Tibial nerve (tissue), 4 donors: Measurements from ENCODE around the gene ELMO1. TPM values are rescaled to one million over a fixed set of nuclear protein-coding genes. Genes with fewer than 3 reads are reported as not detected.

Experiments
- DNase-seq, 2 donors: peaks; one replicate each; pipeline ENCODE4 v3.0.0-alpha.2; 2019; ENCODE audit warnings: low spot score in 2 of 2
- H3K27ac ChIP-seq, 4 donors: fragments of 200-600 bp; sonication (generic) in 3 of 4; one replicate each; pipeline ENCODE4 v1.5.1; 2017 to 2019; ENCODE audit warnings: mild to moderate bottlenecking in 1 of 4
- H3K27me3 ChIP-seq, 2 donors: fragments of 200-600 bp; sonication (generic) in 1 of 2; one replicate each; pipeline versions ENCODE4 v1.5.1 to v1.6.0; 2017 to 2019
- H3K36me3 ChIP-seq, 3 donors: fragments of 200-600 bp; sonication (generic); one replicate each; pipeline ENCODE4 v1.5.1; 2018 to 2019
- H3K4me1 ChIP-seq, 4 donors: fragments of 200-600 bp; sonication (generic) in 3 of 4; one replicate each; pipeline ENCODE4 v1.5.1; 2017 to 2019
- H3K4me3 ChIP-seq, 4 donors: fragments of 200-600 bp; sonication (generic) in 3 of 4; one replicate each; pipeline ENCODE4 v1.5.1; 2017 to 2019; ENCODE audit warnings: mild to moderate bottlenecking in 1 of 4, moderate library complexity in 1 of 4
- H3K9me3 ChIP-seq, 4 donors: fragments of 200-600 bp; sonication (generic) in 3 of 4; one replicate each; pipeline ENCODE4 v1.5.1; 2017 to 2019
- CTCF ChIP-seq, 5 experiments: fragments of 200-600 bp in 3 of 5; fragments of 450-650 bp in 2 of 5; sonication (generic) in 3 of 5; IDR thresholded peaks; one replicate each; pipeline ENCODE4 v1.5.1; 2016 to 2019; ENCODE audit warnings: antibody characterized with exemption in 5 of 5, mild to moderate bottlenecking in 3 of 5, moderate library complexity in 2 of 5
- EP300 ChIP-seq, 2 donors: sonication (generic); formaldehyde crosslinking; IDR thresholded peaks; one replicate each; pipeline ENCODE4 v1.6.1; 2017; ENCODE audit warnings: antibody characterized with exemption in 2 of 2, mild to moderate bottlenecking in 1 of 2
- POLR2A ChIP-seq, 2 donors: fragments of 450-650 bp; IDR thresholded peaks; one replicate each; pipeline ENCODE4 v1.6.1; 2017; ENCODE audit warnings: antibody characterized with exemption in 2 of 2, mild to moderate bottlenecking in 2 of 2, moderate library complexity in 2 of 2
- WGBS, 2 donors: methylation state at CpG; one replicate each; pipeline ENCODE4 v1.1.5; 2018; 5-methylcytosine and 5-hydroxymethylcytosine counted together
- total RNA-seq, 4 donors: library from RNA; depleted of rRNA; stranded (reverse); fragments of >200 nt; gene quantifications; one replicate each; pipeline ENCODE4 v1.1.0, GENCODE V29; 2016

ELMO1 gene
- total RNA-seq, 4 donors from 2014 or later = 196 to 328 (median 268) TPM

- TF ChIP-seq CTCF (IDR thresholded peaks at IDR 0.05) (no peak), POLR2A (IDR thresholded peaks at IDR 0.05) (no peak), EP300 (IDR thresholded peaks at IDR 0.05) (no peak)
- H3K4me1 ChIP-seq = peaks cover 0 to 8% (median 0%) of the 10 kb centered on the region in 4 donors
- no peaks in the 10 kb centered on the region for H3K27me3 ChIP-seq
- H3K36me3 ChIP-seq = peaks cover 0 to 5% (median 0%) of the 10 kb centered on the region in 3 donors
- 94 to 95% methylated on average over 2 of the region's 2 CpGs for WGBS, 2 donors
- no peaks in the 10 kb centered on the region for H3K9me3 ChIP-seq
- no peak overlapping the region for H3K27ac ChIP-seq
- no peak for DNase-seq
- no peak overlapping the region for H3K4me3 ChIP-seq
These were observed 379.3 kb downstream of the ELMO1 start for GRCh38 chr7:37069336-37069735.

GRCh38 chr7:37068902-37069301 is 379.8 kb downstream of the ELMO1 start:
- 35 to 50% methylated on average over 1 of the region's 1 CpG for WGBS, 2 donors
- H3K4me3 ChIP-seq = no peak overlapping the region
- TF ChIP-seq POLR2A (IDR thresholded peaks at IDR 0.05) (no peak), CTCF (IDR thresholded peaks at IDR 0.05) (no peak), EP300 (IDR thresholded peaks at IDR 0.05) (no peak)

DNA sequence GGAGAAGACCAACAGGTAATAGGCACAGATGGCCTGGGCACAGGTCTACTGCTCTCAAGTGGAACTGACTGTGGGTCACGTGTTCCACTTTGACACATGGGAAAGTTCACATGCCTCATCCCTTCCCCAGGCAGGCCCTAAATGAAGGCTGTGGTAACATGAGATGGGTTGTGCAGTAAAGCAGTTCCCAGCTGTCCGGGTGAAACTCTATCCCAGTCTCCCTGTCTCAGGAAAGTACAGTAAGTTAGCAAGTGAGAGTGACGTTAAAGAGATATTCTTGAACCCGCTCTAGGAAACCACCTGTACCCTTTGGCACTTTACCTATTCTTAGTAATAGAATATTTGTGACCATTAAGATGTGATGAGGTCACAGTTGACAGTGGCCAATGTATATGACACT is 380.6 kb downstream of the ELMO1 start:
- 81 to 83% methylated on average over 4 of the region's 4 CpGs for WGBS, 2 donors
- no peaks in the 10 kb centered on the region for H3K9me3 ChIP-seq
- no peak for DNase-seq
- TF ChIP-seq EP300 (IDR thresholded peaks at IDR 0.05) (no peak), CTCF (IDR thresholded peaks at IDR 0.05) (no peak), POLR2A (IDR thresholded peaks at IDR 0.05) (no peak)
- peaks cover 0 to 5% (median 0%) of the 10 kb centered on the region in 3 donors for H3K36me3 ChIP-seq
- H3K27me3 ChIP-seq = no peaks in the 10 kb centered on the region
- H3K4me1 ChIP-seq = peaks cover 0 to 8% (median 0%) of the 10 kb centered on the region in 4 donors
- H3K27ac ChIP-seq = no peak overlapping the region
- H3K4me3 ChIP-seq = no peak overlapping the region

More at GRCh38 chr7:37068902-37069301, 379.8 kb downstream of the ELMO1 start:
- peaks cover 0 to 5% (median 0%) of the 10 kb centered on the region in 3 donors for H3K36me3 ChIP-seq
- no peaks in the 10 kb centered on the region for H3K27me3 ChIP-seq
- H3K9me3 ChIP-seq = no peaks in the 10 kb centered on the region
- no peak for DNase-seq
- H3K4me1 ChIP-seq = peaks cover 0 to 8% (median 0%) of the 10 kb centered on the region in 4 donors
- no peak overlapping the region for H3K27ac ChIP-seq

- 78 to 86% methylated on average over 5 of the region's 5 CpGs for WGBS, 2 donors
- Histone ChIP-seq H3K4me3 (no peak overlapping the region), H3K36me3 (peaks cover 0 to 5% (median 0%) of the 10 kb centered on the region in 3 donors), H3K27ac (no peak overlapping the region), H3K9me3 (no peaks in the 10 kb centered on the region), H3K27me3 (no peaks in the 10 kb centered on the region), H3K4me1 (peaks cover 0 to 8% (median 0%) of the 10 kb centered on the region in 4 donors)
- no peak for DNase-seq
- no peak for TF ChIP-seq POLR2A (IDR thresholded peaks at IDR 0.05)
- no peak for TF ChIP-seq EP300 (IDR thresholded peaks at IDR 0.05)
- TF ChIP-seq CTCF (IDR thresholded peaks at IDR 0.05) = no peak
These were observed 382.8 kb downstream of the ELMO1 start for GRCh38 chr7:37065779-37066271.

GRCh38 chr7:37062560-37062859 is 386.2 kb downstream of the ELMO1 start:
- Histone ChIP-seq H3K27me3 (no peaks in the 10 kb centered on the region), H3K4me1 (peaks cover 0 to 8% (median 0%) of the 10 kb centered on the region in 4 donors), H3K4me3 (no peak overlapping the region), H3K9me3 (no peaks in the 10 kb centered on the region), H3K27ac (no peak overlapping the region), H3K36me3 (no peaks in the 10 kb centered on the region)
- TF ChIP-seq CTCF (IDR thresholded peaks at IDR 0.05) (no peak), POLR2A (IDR thresholded peaks at IDR 0.05) (no peak), EP300 (IDR thresholded peaks at IDR 0.05) (no peak)
- no peak for DNase-seq
- WGBS, 2 donors = 75% methylated on average over 3 of the region's 3 CpGs
